Gastroesophageal sphincter (tissue), 3 donors: Measurements from ENCODE around the gene CENPF.

Experiments
- POLR2A ChIP-seq, 2 donors: fragments of 450-650 bp; IDR thresholded peaks; one replicate each; pipeline ENCODE4 v1.6.1; 2017; ENCODE audit warnings: antibody characterized with exemption in 2 of 2, mild to moderate bottlenecking in 2 of 2, moderate library complexity in 1 of 2
- TF ChIP-seq, protein P1 (sequence below), 4 experiments: fragments of 200-600 bp in 2 of 4; fragments of 450-650 bp in 2 of 4; sonication (generic) in 1 of 4; IDR thresholded peaks; one replicate each; pipeline ENCODE4 v1.5.1; 2017 to 2019; ENCODE audit warnings: antibody characterized with exemption in 4 of 4, mild to moderate bottlenecking in 2 of 4, moderate library complexity in 2 of 4

DNA sequence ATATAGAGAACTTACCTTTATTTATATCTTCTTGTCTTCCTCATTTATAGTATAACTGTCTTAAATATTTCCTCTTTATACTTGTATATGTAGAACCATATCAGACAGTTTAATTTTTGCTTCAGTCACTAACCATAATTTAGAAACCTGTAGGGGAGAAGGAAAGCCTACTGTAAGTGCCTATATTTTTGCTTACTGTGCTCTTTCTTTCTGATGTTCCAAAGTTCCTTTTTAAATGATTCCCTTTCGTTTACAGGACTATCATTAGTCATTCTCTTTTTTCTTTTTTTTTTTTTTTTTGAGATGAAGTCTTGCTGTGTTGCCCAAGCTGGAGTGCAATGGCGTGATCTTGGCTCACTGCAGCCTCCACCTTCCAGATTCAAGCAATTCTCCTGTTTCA, 109.7 kb downstream of the CENPF start:
- TF ChIP-seq, protein P1, sequence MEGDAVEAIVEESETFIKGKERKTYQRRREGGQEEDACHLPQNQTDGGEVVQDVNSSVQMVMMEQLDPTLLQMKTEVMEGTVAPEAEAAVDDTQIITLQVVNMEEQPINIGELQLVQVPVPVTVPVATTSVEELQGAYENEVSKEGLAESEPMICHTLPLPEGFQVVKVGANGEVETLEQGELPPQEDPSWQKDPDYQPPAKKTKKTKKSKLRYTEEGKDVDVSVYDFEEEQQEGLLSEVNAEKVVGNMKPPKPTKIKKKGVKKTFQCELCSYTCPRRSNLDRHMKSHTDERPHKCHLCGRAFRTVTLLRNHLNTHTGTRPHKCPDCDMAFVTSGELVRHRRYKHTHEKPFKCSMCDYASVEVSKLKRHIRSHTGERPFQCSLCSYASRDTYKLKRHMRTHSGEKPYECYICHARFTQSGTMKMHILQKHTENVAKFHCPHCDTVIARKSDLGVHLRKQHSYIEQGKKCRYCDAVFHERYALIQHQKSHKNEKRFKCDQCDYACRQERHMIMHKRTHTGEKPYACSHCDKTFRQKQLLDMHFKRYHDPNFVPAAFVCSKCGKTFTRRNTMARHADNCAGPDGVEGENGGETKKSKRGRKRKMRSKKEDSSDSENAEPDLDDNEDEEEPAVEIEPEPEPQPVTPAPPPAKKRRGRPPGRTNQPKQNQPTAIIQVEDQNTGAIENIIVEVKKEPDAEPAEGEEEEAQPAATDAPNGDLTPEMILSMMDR (IDR thresholded peaks at IDR 0.05), result no peak
- TF ChIP-seq POLR2A (IDR thresholded peaks at IDR 0.05), result no peak
